ENCODE measurements around the gene SNX18. TPM values are rescaled to one million over a fixed set of nuclear protein-coding genes. Genes with fewer than 3 reads are reported as not detected.
A peak's percentile ranks its signal among the peaks of the same experiment; 100 is the strongest.

Gene SNX18
- total and polyA plus RNA-seq, 10 donors, result 4.8 to 82.5 (median 68.1) TPM

DNA sequence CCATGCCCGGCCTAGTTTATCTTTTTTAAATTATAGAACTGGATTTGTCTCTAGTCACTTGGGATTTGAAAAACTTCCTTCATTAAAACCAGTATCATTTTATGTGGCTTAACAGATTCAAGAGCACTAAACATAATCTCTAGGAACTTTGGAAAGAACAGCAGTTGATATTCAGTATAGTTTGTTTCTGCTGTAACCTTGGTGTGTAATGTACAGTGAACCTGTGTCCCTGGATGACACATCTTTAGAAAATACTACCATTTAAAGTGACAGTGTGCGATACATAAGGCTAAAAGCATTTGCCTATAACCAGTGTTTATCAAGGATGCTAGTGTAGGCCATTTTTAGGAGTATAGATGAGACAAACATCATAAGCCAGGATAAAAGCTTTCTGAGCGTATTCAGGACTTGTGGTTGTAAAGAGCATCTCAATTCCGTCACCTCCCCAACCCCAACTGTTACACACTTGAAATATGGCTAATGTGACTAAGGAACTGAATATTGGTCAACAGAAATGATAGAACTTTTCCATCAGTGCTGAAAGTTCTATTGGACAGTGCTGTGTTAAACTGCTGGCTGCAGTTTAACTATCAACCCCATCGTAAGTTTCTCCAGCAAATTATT lies 4.4 kb downstream of the SNX18 start:
- Histone ChIP-seq H3K27ac (peak overlapping the region in 7 of 8 donors; percentile 92 to 99 (median 96)), H3K4me1 (peaks cover 48 to 93% (median 86%) of the 10 kb centered on the region in 6 donors), H3K36me3 (peaks cover 0 to 19% (median 0%) of the 10 kb centered on the region in 6 donors), H3K27me3 (replicated peaks in 1 of 7) (no peaks in the 10 kb centered on the region), H3K9me3 (no peaks in the 10 kb centered on the region), H3K4me3 (peak overlapping the region; percentile 2 to 97 (median 90))
- no peak for DNase-seq
- intact Hi-C loops (cut with DNase I; ENCODE audit: low total_unique reads), result loop anchor here (10.0 kb wide), 1 partner anchor 123 kb away; no protein-coding TSS in a partner anchor
- TF ChIP-seq POLR2A (IDR thresholded peaks at IDR 0.05) (no peak), POLR2AphosphoS5 (IDR thresholded peaks at IDR 0.05) (no peak)
- TF ChIP-seq, protein P1, sequence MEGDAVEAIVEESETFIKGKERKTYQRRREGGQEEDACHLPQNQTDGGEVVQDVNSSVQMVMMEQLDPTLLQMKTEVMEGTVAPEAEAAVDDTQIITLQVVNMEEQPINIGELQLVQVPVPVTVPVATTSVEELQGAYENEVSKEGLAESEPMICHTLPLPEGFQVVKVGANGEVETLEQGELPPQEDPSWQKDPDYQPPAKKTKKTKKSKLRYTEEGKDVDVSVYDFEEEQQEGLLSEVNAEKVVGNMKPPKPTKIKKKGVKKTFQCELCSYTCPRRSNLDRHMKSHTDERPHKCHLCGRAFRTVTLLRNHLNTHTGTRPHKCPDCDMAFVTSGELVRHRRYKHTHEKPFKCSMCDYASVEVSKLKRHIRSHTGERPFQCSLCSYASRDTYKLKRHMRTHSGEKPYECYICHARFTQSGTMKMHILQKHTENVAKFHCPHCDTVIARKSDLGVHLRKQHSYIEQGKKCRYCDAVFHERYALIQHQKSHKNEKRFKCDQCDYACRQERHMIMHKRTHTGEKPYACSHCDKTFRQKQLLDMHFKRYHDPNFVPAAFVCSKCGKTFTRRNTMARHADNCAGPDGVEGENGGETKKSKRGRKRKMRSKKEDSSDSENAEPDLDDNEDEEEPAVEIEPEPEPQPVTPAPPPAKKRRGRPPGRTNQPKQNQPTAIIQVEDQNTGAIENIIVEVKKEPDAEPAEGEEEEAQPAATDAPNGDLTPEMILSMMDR (IDR thresholded peaks at IDR 0.05 in 8 of 11, conservative IDR thresholded peaks at IDR 0.05 in 3 of 11), result no peak
- 82 to 89% (median 84%) methylated on average over 5 of the region's 5 CpGs for WGBS, 5 donors

DNA sequence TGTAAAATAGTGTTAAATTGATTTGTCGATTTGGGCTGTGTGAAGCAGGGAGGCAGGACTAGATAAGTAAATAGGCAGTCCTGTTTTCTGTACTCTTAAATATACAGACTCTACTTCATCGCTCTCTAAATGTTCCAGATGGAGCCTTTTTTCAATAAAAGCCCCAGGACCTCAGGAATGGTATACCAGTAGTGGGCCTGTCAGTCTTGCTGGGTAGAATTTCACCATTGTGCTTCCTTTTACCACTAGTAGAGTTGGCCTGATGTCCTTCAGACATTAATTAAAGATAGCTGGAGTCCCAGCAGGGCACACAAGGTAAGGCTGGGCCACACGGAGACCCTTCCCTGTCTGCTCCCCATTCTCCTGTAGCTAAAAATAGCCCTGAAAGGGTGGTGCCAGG lies 6.0 kb downstream of the SNX18 start:
- Histone ChIP-seq H3K4me1 (peaks cover 45 to 100% (median 95%) of the 10 kb centered on the region in 6 donors), H3K4me3 (peak overlapping the region in 3 of 8 donors; percentile 7 to 90 (median 89)), H3K27ac (peak overlapping the region in 6 of 8 donors; percentile 51 to 99 (median 74)), H3K27me3 (replicated peaks in 1 of 7) (no peaks in the 10 kb centered on the region), H3K9me3 (no peaks in the 10 kb centered on the region), H3K36me3 (peaks cover 0 to 22% (median 0%) of the 10 kb centered on the region in 6 donors)
- no peak for DNase-seq
- intact Hi-C loops (cut with DNase I; ENCODE audit: low total_unique reads), result loop anchor here (10.0 kb wide), 1 partner anchor 121 kb away; no protein-coding TSS in a partner anchor
- no peak for TF ChIP-seq POLR2AphosphoS5 (IDR thresholded peaks at IDR 0.05)
- no peak for TF ChIP-seq POLR2A (IDR thresholded peaks at IDR 0.05)
- TF ChIP-seq, protein P1 (IDR thresholded peaks at IDR 0.05 in 8 of 11, conservative IDR thresholded peaks at IDR 0.05 in 3 of 11), result no peak
- 82 to 90% (median 87%) methylated on average over 3 of the region's 3 CpGs for WGBS, 5 donors

DNA sequence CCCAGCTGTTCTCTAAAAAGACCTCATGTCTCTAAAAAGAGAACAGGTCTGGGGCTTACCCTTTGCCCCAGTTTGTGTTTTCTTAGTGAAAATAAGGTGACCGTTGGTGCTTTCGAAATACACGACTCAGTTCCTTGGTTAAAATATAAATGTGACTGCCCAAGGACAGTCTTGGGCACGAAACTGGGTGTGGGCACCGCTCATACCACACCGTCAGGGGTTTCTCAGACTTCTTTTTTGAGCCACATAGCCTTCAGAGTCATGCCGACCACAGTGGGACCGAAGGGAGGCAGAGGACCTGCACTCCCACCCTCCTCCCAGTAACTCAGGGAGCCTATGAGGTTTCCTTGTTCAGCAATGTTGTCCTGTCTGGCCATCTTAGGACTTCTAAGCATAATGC lies 6.5 kb downstream of the SNX18 start:
- no peaks in the 10 kb centered on the region for H3K9me3 ChIP-seq
- peaks cover 0 to 19% (median 0%) of the 10 kb centered on the region in 6 donors for H3K36me3 ChIP-seq
- TF ChIP-seq, protein P1 (IDR thresholded peaks at IDR 0.05 in 8 of 11, conservative IDR thresholded peaks at IDR 0.05 in 3 of 11), result no peak
- TF ChIP-seq POLR2A (IDR thresholded peaks at IDR 0.05) (no peak), POLR2AphosphoS5 (IDR thresholded peaks at IDR 0.05) (peak in 1 of 3 donors; percentile 19)
- H3K27me3 ChIP-seq (replicated peaks in 1 of 7), result no peaks in the 10 kb centered on the region
- H3K27ac ChIP-seq, result peak overlapping the region in 7 of 8 donors; percentile 2 to 99 (median 69)
- H3K4me3 ChIP-seq, result peak overlapping the region in 3 of 8 donors; percentile 7 to 90 (median 89)
- H3K4me1 ChIP-seq, result peaks cover 45 to 100% (median 95%) of the 10 kb centered on the region in 6 donors
- 44 to 73% (median 63%) methylated on average over 8 of the region's 8 CpGs for WGBS, 5 donors
- intact Hi-C loops (cut with DNase I; ENCODE audit: low total_unique reads), result loop anchor here (10.0 kb wide), 1 partner anchor 121 kb away; no protein-coding TSS in a partner anchor
- DNase-seq, result no peak

DNA sequence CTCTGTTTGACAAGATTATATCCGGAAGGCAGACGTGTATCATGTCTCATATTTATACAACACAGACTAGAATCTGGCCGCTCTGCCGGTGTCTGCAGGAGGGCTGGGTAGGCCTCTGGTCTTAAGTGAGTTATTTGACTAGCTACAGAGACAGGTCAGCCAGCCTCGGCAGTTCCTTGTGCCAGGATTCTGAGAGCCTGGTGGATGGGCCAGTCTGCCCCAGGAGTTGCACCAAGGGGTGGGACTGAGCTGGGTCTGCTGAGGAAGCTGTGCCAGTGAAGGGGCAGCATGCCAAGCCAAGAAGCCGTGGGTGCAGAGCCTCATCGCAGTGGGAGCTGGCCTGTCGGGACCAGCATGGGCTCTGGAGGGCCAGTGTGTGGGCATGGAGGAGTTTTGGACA lies 7.1 kb downstream of the SNX18 start:
- WGBS, 5 donors, result 59 to 77% (median 69%) methylated on average over 6 to 8 of the region's 8 CpGs
- peak; percentile 55 to 64 (median 57) for TF ChIP-seq POLR2AphosphoS5 (IDR thresholded peaks at IDR 0.05)
- TF ChIP-seq, protein P1 (IDR thresholded peaks at IDR 0.05 in 8 of 11, conservative IDR thresholded peaks at IDR 0.05 in 3 of 11), result no peak
- Histone ChIP-seq H3K4me1 (peaks cover 47 to 100% (median 95%) of the 10 kb centered on the region in 6 donors), H3K36me3 (peaks cover 0 to 16% (median 0%) of the 10 kb centered on the region in 6 donors), H3K27me3 (replicated peaks in 1 of 7) (no peaks in the 10 kb centered on the region), H3K27ac (peak overlapping the region in 6 of 8 donors; percentile 2 to 99 (median 74)), H3K4me3 (peak overlapping the region in 2 of 8 donors; percentile 89 to 90), H3K9me3 (no peaks in the 10 kb centered on the region)
- DNase-seq, result peak; percentile 80
- intact Hi-C loops (cut with DNase I; ENCODE audit: low total_unique reads), result loop anchor here (10.0 kb wide), 1 partner anchor 120 kb away; no protein-coding TSS in a partner anchor

Measured in spleen (tissue), 11 donors.